GM12892 (cell line): ENCODE data around the gene SKA1.
"Not testable (repeated sequence)": the region's sequence is repeated elsewhere in the genome, so short reads cannot be mapped to it uniquely, and the experiment has no call there.

ENCODE experiments used
- DNase-seq: peaks from one replicate; pipeline ENCODE4 v3.0.0; 2011; ENCODE audit not compliant: insufficient read length
- FAIRE-seq: peaks from 2 replicates; lab custom pipeline; 2011; peaks lifted over from hg19 to GRCh38; lab: Jason Lieb, UNC
- POLR2A ChIP-seq: IDR thresholded peaks from 2 replicates; pipeline ENCODE4 v1.6.1; 2011; ENCODE audit warnings: low read depth, low read length, control low read depth
- POLR2AphosphoS5 ChIP-seq: IDR thresholded peaks from 2 replicates; pipeline ENCODE4 v1.6.1; 2011; ENCODE audit warnings: low read depth, low read length, control low read depth
- TAF1 ChIP-seq: IDR thresholded peaks from 2 replicates; pipeline ENCODE4 v1.6.1; 2011; ENCODE audit warnings: low read depth, mild to moderate bottlenecking, control low read depth, low read length, borderline replicate concordance

The SKA1 gene

DNA sequence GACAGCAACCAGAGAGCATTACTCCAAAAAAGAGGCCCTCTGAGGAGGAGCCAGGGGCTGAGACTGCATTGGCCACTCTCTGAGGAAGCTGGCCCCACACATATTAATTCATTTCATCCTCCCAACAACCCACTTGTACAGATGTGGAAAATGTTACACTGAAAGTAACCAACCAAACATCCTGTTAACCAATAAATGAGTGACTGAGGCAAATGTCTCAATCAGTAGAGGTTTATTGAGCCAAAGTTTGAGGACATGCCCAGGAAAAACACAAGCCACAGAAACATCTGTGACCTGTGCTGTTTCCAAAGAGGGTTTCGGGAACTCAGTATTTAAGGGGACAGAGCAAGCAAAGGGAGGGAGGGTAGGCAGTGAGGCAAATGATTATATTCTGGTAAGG is 53.0 kb downstream of the SKA1 start:
- FAIRE-seq (no peak), DNase-seq (no peak)
- TF ChIP-seq TAF1 (no peak), POLR2AphosphoS5 (no peak), POLR2A (no peak)

DNA sequence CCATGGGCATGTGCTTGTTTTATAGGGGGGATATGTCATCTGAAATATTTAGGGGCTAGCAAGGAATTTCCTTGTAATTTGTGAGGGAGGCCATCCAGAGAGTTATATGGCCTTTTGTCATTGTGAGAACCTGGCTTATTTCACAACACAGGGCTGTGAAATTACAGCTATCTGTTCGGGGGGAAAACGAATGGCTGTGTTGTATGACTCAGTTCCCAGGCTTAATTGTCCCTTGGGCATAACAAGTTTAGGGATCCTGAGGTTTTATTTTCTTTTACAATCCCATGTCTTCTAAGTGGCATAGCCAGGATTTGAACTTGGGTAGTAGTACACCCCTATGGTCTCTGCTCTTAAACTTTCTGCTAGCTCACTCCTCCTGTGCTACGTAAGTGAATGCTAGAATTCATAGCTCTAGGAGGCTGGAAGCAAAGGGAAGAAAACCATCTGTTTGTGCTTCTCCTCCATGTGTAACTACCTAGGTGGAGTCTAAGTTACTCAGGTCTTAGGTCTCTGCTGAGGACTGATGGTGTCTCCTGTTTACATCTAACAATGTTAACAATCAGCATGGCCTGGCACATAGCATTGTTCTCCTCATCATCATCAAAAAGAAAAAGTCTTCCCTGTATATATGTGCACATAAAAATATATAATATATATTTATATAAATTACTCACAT is 53.8 kb downstream of the SKA1 start:
- DNase-seq (no peak), FAIRE-seq (no peak)
- no peak for TF ChIP-seq TAF1
- no peak for TF ChIP-seq POLR2A
- TF ChIP-seq POLR2AphosphoS5: no peak

DNA sequence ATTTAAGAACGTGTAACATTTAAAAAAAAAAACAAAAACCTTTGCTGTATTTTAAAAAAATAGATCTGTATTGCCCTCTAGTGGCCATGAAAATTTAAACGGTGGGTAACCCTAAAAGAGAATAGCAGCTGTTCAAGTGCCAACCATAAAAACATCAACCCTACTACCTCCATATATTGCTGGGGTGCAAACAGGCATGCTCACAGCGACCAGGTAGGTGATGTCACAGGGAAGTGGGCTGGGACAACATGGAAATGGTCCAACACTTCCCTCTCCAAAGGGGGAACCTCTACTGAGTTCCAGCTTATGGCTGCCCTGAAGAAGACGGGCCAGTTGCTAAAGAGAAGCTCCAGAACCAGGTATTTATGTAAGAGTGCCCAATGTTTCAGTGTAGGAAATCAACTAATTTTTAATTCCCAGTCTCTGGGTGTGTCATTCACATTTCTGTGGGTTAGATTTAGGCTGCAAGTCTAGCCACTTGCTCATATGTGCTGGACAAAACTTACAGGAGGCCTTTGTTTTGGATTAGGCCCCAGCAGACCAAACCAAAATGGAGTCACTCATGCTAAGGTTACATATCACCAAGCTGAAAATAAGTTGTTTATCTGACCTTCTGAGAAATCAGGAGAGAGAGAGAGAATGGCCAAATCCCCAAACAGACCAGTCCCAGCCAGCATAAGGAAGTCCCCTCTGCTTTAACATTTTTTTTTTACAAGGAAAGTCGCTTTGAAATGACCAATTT is 54.5 kb downstream of the SKA1 start:
- DNase-seq (no peak), FAIRE-seq (peak; percentile 60)
- no peak for TF ChIP-seq TAF1
- TF ChIP-seq POLR2AphosphoS5: no peak
- no peak for TF ChIP-seq POLR2A

DNA sequence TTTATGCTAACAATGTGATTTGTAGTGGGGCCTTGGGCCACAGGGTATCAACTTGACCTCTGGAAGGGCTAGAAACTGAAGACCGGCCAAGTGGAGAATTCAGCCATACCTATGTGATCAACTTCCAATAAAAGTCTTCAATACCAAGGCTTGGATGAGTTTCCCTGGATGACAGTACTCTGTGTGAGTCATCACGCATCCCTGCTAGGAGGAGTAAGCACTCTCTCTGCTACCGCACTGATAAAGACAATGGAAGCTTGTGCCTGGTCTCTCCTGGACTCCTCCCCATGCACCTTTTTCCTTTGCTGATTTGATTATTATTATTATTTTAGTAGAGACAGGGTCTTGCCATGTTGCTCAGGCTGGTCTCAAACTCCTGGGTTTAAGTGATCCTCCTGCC is 58.1 kb downstream of the SKA1 start:
- no peak for FAIRE-seq
- no peak for DNase-seq
- TF ChIP-seq TAF1 (no peak), POLR2A (no peak), POLR2AphosphoS5 (no peak)

DNA sequence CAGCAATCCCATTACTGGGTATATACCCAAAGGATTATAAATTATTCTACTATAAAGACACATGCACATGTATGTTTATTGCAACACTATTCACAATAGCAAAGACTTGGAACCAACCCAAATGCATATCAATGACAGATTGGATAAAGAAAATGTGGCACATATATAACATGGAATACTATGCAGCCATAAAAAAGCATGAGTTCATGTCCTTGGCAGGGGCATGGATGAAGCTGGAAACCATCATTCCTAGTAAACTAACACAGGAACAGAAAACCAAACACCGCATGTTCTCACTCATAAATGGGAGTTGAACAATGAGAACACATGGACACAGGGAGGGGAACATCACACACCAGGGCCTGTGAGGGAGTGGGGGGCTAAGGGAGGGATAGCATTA is 61.9 kb downstream of the SKA1 start:
- FAIRE-seq, DNase-seq: not testable (repeated sequence)

DNA sequence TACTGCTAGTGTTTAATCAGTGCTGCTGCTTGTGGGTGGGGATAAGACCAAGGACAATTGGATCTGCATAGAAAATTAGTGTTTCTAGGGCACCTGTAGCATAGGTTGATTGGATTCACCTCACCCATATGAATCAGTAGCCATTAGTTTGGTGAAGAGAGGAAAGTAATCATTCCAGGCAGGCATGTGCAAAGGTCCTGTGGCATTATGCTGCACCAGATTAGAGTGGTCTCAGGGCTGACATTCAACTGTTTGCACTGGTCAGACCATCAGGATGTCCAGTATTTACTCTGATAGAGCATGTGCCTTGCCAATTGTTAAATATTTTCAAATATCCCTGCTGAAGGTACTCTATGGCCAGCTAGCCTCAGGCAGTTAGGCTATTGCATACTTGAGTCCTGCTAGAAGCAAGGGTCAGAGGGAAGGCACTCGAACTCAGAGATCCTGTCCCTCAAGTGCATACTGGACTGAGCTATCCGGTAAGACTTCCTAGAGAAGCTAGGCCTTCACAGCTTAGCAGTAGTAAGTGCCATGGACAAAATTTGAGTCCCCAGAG is 64.7 kb downstream of the SKA1 start:
- FAIRE-seq (no peak), DNase-seq (no peak)
- TF ChIP-seq POLR2AphosphoS5 (no peak), TAF1 (no peak), POLR2A (no peak)

DNA sequence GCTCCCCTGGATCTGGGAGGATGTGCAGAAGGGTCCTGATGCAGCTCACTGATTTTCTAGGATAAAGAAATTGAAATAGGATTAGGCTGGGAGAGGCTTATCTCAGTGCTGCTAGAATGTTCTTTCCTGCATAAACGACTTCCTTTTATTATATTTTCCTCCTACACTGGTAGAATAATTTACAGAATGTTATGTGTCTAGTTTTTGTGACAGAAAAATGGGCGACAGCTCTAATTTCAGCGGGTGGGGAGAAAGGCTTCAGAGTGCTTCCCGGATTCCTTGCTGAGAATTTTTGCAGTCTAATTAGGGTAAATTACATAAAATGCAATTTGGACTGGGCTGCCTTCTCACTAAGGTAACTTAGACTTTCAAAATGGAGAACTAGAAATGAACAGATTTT is 66.2 kb downstream of the SKA1 start:
- FAIRE-seq (no peak), DNase-seq (no peak)
- TF ChIP-seq TAF1: no peak
- no peak for TF ChIP-seq POLR2A
- TF ChIP-seq POLR2AphosphoS5: no peak

DNA sequence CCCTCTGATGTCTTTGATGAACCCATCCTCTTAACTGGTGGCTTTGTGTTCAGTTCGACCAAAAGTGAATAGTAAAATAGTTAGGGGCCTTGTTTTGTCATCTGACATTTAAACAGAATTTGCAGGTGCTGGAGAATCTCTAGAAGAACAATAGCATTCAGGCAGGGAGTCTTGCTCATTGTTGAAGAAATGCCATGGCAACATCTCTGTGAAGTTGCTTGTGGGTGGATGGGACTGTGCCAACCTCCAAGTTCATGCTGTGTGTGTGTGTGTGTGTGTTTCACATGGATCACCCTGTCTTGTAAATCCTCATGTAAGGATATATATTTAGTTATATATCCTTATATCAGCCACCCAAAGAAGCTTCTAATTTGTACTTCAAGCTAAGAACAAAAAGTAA is 66.7 kb downstream of the SKA1 start:
- DNase-seq: no peak
- TF ChIP-seq POLR2AphosphoS5 (no peak), POLR2A (no peak), TAF1 (no peak)
- no peak for FAIRE-seq
